ENCODE results near the gene PTPRU.
"Not testable (repeated sequence)": the region's sequence is repeated elsewhere in the genome, so short reads cannot be mapped to it uniquely, and the experiment has no call there.

Gene PTPRU

DNA sequence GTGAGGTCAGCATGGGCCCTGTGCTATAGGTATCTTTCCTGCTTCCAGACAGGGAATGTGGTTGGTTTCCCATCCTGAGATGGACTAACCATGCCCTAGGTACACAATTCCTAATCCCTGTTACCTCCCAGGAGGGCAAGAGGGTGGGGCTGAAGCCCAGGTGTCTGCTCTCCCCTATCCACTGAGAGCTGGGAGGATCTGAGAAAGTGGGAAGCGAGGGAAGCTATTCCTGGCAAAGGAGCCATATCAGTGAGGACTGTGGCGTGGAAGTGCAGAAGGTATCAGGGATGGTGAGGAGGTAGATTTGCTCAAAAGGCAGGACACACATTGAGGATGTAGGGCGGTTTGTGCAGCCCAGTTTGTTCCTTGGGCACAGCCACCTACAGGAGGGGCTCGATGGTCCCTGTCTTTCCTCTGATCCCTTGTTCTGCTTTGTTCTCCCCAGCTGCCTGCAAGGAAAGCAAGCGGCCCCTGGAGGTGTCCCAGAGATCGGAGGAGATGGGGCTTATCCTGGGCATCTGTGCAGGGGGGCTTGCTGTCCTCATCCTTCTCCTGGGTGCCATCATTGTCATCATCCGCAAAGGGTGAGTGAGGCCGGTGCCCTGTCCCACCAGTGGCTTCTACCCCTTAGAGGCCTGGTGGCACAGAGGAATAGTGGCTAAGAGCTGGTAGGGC is 48.1 kb downstream of the PTPRU start:
- DNase-seq (ENCODE audit: insufficient read length, low spot score) (no peak), FAIRE-seq (no peak)

DNA sequence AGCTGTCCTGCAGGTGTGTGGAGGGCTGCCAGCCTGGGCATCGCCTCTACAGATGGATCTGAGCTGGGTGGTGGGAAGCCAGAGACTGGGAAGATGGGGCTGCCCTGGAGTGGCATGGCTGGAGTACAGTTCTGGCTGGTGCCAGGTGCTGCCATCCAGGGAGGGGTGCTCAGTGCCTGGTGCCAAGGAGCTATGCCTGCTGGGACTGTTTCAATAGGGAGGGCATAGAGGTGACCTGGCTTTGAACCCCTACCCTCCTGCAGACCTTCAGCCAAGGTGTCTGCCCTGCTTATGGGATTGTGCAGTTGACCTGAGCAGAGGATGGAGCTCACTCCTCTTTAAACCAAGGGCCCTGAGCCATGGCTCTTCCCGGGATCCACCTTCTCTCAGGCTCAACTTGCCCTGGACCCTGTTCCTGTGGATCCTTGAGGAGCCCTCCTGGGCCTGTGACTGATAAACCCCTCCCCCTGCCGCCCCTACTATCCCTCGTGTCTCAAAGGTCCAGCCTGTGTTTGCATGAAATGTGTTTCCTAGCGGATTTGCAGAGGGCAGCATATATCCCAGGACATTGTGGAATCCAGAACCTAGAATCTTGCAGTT is 48.7 kb downstream of the PTPRU start:
- DNase-seq (ENCODE audit: insufficient read length, low spot score): no peak
- FAIRE-seq: no peak

DNA sequence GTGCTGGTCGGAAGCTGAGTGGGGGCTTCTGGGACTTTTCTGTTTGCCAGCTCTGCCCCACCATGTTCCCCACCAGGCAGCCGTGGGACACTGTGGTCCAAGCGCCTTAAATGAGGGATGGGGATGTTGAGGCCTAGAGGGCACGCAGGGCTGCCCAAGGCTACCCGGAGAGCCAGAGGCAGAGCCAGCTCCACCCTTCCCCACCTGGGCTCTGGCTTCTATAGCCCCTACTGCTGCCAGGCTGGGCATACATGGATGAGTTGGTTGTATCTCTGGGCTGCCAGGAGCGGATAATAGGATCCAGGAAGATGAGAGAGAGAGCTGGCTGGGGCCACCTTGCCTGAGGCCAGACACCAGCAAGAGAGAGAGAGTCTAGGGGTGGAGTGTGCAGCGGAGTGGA is 49.4 kb downstream of the PTPRU start:
- FAIRE-seq: no peak

DNA sequence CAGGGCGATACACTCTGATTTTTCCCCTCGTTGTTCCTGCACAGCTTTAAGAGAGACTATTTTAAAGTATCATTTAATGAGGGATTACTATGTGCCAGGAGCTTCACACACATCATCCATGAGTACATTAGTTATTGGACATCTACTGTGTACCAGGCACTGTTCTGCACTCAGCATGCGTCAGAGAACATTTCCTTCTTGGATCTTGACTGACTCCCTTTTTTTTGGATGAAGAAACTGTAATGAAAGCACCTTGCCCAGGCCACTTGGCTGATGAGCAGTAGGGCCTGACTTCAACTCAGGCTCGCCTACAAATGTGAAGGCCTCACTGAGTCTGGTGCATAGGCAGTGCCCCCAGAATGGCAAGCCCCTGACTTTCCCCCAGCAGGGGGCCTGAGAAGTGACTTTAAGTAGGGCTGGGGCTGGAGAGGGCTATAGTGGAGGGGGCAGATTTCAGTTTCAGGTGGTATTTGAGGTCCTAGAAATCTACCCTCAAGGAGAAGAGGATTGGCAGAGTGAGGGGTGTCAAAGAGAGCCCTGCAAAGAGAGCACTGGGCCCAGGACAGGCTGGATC is 50.0 kb downstream of the PTPRU start:
- no peak for FAIRE-seq
- DNase-seq (ENCODE audit: insufficient read length, low spot score): no peak

More for the DNA sequence above, 49.4 kb downstream of the PTPRU start:
- DNase-seq (ENCODE audit: insufficient read length, low spot score): no peak

DNA sequence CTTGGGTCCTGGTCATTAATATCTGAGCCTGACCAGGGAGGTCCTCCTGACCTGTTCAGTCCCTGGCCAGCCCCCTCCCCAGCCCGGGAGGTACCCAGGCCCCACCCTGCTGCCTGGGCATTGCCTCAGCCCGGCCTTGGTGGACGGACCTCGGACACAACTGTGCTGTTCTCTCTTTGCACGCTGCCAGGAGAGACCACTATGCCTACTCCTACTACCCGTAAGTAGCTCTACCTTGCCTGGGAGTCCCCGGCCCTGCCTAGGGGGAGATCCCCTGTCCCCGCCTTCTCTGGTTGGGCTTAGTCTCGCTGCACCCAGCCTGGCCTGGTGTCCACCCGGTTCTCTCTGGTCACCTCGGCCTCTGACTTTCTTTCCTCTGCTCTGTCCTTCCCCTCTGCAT is 53.2 kb downstream of the PTPRU start:
- DNase-seq (ENCODE audit: insufficient read length, low spot score) (no peak), FAIRE-seq (no peak)

DNA sequence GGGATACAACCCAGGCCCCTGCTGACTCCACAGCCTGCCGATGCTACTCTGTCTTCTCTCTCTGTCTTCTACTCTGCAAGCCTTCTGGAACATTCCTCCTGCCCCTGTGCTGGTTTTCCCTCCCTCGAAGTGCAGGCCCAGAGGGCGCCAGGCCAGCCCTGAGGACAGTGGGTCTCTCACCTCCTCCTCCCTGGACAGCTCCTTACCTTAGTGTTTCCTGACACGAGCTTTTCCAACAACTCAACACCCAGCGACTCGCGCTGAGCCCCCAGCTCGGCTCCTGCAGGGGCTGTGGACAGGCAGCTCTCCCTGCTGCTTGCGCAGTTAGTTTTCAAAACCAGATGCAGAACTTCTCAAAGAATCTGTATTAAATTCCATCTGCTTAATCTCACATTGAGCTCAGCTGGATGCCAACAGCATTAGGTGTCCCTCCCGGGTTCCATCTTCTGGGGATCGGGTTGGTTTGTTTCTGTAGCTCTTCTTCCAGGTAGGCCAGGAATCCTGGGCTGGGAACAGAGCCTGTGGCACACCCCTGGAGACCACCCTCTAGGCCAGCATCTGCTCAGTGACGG is 54.2 kb downstream of the PTPRU start:
- DNase-seq (ENCODE audit: insufficient read length, low spot score) (no peak), FAIRE-seq (no peak)

DNA sequence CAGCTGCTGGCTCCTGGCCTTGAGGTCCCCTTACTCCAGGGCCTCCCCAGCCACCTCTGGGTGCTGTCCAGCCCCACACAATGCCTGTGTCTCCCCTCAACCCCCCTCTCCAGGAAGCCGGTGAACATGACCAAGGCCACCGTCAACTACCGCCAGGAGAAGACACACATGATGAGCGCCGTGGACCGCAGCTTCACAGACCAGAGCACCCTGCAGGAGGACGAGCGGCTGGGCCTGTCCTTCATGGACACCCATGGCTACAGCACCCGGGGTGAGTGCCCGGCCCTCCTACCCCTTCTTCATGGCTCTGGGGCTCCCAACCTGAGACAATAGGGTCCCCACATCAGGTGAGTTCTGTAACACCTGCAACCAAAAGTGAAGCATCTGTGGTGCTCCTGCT is 55.4 kb downstream of the PTPRU start:
- DNase-seq (ENCODE audit: insufficient read length, low spot score) (no peak), FAIRE-seq (no peak)

DNA sequence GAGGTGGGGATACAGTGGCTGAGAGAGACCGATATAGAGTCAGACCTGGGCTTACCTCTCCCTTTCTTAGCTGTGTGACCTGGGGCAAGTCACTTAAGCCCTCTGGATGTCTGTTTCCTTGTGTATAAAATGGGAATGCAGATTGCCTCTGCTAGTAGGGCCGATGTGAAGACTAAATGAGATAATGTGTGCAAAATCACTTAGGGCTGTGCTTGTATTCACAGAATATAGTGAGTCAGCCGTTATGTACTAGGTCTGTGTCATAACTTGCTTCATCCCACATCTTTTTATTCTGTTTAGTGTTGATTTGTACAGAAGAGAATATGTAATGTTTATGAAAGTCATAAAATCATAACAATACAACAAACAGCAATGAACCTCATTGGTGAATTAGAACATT is 56.0 kb downstream of the PTPRU start:
- FAIRE-seq (no peak), DNase-seq (ENCODE audit: insufficient read length, low spot score) (no peak)

DNA sequence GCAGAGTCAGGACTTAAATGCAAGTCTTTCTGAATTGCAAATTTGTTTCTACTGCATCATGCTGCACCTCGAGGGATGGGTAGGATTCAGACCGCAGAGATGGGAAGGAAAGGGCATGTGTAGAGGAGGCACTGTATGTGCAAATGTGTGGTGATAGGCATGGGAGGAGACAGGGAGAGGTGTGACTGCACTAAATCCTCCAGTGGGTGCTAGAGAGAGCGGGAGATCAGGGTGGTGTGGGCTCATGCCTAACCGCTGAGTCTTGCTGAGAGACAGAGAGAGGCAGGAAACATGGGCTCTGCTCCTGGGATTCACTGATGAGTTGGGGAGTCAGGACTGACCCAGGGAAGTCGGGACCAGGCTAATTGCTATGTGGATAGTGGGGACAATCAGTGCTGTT is 61.1 kb downstream of the PTPRU start:
- FAIRE-seq (no peak), DNase-seq (ENCODE audit: insufficient read length, low spot score) (no peak)

DNA sequence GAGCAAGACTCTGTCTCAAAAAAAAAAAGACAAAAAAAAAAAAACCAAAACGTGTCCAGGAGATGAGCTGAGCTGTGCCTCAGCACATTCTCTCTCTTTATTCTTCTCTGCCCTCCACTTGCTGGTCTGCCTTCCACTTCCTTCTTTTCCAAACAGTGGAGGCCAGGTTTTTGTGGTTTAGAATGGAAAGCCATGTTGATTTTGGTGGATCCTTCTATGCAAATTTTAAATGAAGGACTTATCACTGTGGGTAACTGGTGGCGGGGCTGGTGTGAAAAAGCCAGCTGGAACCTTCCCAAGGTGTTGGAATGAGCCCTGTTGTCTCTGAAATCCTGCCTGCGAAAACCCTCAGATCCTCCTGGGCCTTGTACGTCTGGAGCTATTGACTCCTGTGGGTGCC is 61.9 kb downstream of the PTPRU start:
- FAIRE-seq: no peak
- DNase-seq (ENCODE audit: insufficient read length, low spot score): no peak

DNA sequence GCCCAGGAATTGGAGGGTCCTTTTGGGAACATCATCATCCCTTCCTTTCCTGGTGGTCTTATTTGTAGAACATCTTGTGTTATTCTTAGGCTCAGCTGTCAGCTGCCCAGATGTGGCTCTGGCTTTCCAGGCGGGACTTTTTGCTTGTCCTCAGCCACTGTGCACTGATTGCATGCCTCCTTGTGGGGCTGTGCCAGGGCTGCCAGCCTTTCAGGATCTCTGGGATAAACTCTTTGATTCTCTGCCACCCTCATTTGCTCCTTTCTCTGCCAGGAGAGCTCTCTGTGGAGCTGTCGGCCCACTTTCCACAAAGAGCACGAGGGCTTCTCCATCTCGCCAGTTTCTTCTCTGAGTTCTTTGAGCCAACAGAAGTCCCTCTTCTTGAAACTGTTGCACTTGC is 63.1 kb downstream of the PTPRU start:
- FAIRE-seq: no peak
- no peak for DNase-seq (ENCODE audit: insufficient read length, low spot score)

DNA sequence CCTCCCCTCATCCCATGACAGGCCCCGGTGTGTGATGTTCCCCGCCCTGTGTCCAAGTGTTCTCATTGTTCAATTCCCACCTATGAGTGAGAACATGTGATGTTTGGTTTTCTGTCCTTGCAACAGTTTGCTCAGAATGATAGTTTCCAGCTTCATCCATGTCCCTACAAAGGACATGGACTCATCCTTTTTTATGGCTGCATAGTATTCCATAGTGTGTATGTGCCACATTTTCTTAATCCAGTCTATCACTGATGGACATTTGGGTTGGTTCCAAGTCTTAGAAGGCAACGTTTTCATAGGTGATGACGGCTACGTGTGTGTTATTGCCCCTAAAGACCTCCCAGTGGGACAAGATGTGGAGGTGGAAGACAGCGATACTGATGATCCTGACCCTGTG is 65.4 kb downstream of the PTPRU start:
- not testable (repeated sequence) for DNase-seq (ENCODE audit: insufficient read length, low spot score); FAIRE-seq

DNA sequence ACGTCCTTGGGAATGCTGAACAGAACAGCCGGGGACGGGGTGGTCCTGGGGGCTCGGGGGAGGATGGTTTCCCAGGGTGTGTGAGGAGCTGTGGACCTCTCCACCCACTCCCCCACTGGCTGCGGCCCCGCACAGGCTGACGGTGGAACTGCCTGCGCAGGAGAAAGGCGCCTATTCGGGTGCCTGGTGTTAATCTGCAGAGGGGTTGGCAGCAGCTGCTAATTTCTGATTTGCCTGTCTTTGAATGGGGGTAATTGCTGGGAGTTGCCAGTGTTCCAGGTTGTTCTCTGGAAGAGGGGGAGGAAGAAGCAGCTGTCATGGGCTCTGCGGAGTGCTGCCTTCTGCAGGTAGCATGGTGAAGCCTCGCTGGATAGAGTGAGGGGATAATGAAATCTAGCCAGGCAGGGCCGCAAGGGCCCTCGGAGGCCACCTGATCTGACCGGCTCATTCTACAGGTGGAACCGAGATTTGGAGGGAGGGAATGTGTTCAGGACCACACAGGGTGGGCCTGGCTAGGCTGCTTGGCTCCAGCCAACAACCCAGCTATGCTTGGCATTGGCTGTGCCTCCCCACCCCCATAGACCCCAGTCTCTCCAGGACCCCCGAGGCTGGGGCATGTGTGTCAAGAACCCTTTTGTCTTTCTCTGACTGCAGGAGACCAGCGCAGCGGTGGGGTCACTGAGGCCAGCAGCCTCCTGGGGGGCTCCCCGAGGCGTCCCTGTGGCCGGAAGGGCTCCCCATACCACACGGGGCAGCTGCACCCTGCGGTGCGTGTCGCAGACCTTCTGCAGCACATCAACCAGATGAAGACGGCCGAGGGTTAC is 67.1 kb downstream of the PTPRU start:
- FAIRE-seq (no peak), DNase-seq (ENCODE audit: insufficient read length, low spot score) (no peak)

DNA sequence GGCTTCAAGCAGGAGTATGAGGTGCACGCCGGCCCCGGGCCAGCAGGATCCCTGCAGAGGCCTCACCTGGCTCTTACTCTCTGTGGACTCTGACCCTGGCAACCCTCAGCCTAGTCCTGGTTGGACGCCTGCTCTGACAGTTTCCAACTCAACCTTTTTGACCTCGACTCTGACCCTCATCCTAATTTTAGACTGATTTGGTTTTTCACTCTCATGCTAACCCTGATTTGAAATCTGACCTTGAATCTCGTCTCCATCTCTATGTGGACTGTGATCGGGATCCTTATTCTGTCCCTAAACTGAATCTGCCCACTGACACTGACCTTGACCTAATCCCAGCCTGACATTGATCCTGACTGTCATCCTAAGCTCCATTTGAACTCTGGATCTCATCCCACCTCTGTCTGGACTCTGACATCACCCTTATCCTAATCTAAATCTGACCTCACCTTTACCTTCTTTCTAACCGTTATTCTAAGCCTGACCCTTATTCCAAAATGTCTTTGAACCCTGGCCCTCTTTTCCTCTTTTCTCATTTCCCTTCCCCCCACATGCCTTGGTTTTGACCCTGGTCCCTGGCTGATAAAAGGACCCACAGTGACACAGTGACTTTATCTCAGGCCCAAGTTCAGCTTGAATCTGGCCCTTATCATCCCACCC is 67.8 kb downstream of the PTPRU start:
- FAIRE-seq (no peak), DNase-seq (ENCODE audit: insufficient read length, low spot score) (no peak)

DNA sequence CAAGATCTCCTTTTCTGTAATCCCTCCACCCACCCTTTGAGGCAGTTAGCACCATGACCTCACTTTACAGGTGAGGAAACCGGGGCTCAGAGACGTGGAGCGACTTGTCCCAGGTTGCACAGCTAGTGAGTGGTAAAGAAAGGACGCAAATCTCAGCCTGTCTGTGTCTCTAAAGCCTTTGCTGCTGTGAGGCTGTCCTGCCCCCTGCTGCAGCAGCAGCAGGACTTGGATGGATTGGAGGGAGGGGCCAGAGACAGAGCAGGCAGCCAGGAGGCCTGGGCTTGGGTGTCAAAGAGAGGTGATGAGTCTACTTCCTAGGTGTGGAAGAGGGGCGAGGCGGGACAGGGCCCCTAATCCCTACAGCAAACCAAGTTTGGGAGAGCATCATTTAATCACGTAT is 69.6 kb downstream of the PTPRU start:
- FAIRE-seq (no peak), DNase-seq (ENCODE audit: insufficient read length, low spot score) (no peak)

DNA sequence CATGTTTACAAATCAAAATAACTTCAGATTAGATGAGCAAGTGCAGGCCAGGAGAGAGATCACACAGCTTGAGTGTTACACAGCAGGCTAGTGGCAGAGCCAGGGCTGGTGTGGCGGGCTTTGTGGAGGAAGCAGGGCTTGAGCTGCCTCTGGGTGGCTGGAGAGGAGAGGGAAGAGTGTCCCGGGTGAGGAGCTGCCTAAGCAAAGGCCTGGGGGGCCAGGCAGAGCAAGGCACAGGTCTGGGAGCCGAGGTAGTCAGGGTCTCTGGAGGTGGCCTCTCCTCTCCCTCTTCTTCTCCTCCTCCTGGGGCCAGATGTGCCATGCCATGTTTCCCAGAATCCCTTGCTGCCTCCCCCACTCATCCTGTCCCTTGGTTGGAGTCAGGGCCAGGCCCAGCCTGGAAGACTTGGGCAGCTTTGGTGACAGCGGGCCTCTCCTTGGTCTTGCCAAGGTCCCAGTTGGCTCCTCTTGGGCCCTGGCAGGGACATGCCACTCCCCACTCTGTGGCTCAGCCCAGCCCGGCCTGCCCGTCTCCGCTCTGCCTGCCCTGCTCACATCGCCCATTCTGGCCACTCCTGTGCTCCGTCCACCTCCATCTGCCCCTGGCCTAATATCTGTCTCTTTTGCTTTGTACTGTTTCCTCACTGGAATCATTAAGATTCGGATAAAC is 70.3 kb downstream of the PTPRU start:
- FAIRE-seq (no peak), DNase-seq (ENCODE audit: insufficient read length, low spot score) (no peak)

DNA sequence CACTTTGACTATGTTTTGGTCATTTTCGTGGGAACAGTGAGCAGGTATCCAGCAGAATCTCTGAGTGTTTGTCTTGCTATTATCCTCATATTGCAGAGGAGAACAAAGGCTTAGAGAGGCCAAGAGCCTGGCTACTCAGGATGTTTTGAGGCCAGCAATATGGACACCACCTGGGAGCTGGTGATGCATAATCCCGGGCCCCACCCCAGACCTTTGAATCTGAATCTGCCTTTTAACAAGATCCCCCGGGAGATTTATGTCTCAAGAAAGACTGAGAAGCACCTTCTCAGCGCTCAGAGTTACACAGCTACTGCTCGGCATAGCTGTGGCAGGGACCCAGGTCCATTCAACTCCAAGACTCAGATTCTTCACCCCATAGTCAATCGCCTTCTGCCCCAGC is 72.8 kb downstream of the PTPRU start:
- FAIRE-seq: no peak

DNA sequence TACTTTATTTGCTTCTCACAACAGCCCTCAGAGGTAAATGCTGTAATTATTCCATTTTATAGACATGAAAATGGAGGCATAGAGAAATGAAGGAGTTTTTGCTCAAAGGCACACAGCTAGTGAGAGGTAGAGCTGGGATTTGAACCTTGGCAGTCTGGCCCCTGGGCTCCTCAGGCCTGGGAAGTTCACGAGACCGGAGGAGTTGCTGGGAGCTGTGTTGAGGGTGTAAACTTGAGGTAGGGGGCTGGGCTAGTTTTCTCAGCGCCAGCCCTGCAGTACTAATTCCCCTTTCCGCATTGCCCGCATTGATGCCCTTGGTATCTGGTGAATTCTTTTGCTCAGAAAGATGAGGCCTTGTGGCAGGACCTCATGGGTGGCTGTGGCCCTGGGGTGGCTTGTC is 73.3 kb downstream of the PTPRU start:
- FAIRE-seq (no peak), DNase-seq (ENCODE audit: insufficient read length, low spot score) (no peak)

More for the DNA sequence above, 72.8 kb downstream of the PTPRU start:
- DNase-seq (ENCODE audit: insufficient read length, low spot score): no peak

DNA sequence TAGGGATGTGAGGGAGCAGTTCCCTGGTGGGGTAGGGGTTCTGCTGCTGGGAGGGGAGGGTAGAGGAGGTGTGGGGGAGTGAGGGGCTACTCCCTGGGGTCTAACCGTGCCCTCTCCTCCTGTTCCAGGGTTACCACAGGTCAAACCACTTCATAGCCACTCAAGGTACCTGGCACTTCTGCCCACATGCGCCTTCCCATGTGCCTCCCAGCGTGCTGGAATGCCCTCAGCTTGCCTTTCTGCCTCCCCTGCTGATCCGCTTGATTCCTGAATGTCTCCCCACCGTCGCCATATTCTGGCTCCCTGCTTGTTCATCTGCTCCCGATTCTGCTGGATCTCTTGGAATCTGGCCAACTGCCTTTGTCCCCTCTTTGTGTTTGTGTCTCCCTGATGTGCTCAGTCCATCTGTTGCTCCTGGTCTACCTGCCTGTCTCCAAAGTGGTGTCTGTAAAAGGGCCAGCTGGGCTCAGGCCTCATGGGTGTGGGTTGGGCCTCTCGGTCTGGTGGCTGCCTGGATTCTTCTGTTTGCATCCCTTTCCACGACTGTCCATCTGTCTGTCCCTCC is 74.4 kb downstream of the PTPRU start:
- DNase-seq (ENCODE audit: insufficient read length, low spot score) (no peak), FAIRE-seq (no peak)

Measured in GM19239 (cell line).